ENCODE results near the gene MYOM3.

Gene MYOM3

GRCh38 chr1:24138476-24139221 lies 26.7 kb upstream of the MYOM3 start:
- no peak for DNase-seq

- DNase-seq, result no peak
These were observed 25.1 kb upstream of the MYOM3 start for GRCh38 chr1:24136956-24137539.

GRCh38 chr1:24134376-24134775 lies 22.4 kb upstream of the MYOM3 start:
- DNase-seq, result no peak

- no peak for DNase-seq
These were observed 21.9 kb upstream of the MYOM3 start for GRCh38 chr1:24133819-24134218.

GRCh38 chr1:24130385-24130784 lies 18.4 kb upstream of the MYOM3 start:
- DNase-seq, result no peak

GRCh38 chr1:24127801-24128363 lies 15.9 kb upstream of the MYOM3 start:
- no peak for DNase-seq

- no peak for DNase-seq
These were observed 15.3 kb upstream of the MYOM3 start for GRCh38 chr1:24127134-24127800.

- no peak for DNase-seq
These were observed 14.7 kb upstream of the MYOM3 start for GRCh38 chr1:24126672-24127023.

- DNase-seq, result no peak
These were observed 14.2 kb upstream of the MYOM3 start for GRCh38 chr1:24126018-24126671.

GRCh38 chr1:24125456-24125855 lies 13.5 kb upstream of the MYOM3 start:
- DNase-seq, result no peak

- DNase-seq, result no peak
These were observed 13.0 kb upstream of the MYOM3 start for GRCh38 chr1:24124980-24125379.

- no peak for DNase-seq
These were observed 11.7 kb upstream of the MYOM3 start for GRCh38 chr1:24123611-24124010.

GRCh38 chr1:24122776-24123175 lies 10.8 kb upstream of the MYOM3 start:
- no peak for DNase-seq

GRCh38 chr1:24121406-24121805 lies 9.5 kb upstream of the MYOM3 start:
- DNase-seq, result no peak

- DNase-seq, result no peak
These were observed 9.0 kb upstream of the MYOM3 start for GRCh38 chr1:24120965-24121364.

GRCh38 chr1:24119859-24120756 lies 8.2 kb upstream of the MYOM3 start:
- no peak for DNase-seq

GRCh38 chr1:24119489-24119858 lies 7.5 kb upstream of the MYOM3 start:
- no peak for DNase-seq

GRCh38 chr1:24118410-24119242 lies 6.7 kb upstream of the MYOM3 start:
- no peak for DNase-seq

GRCh38 chr1:24117722-24118409 lies 5.9 kb upstream of the MYOM3 start:
- no peak for DNase-seq

- no peak for DNase-seq
These were observed 5.2 kb upstream of the MYOM3 start for GRCh38 chr1:24117132-24117531.

GRCh38 chr1:24114753-24115152 lies 2.8 kb upstream of the MYOM3 start:
- no peak for DNase-seq
